B cell (primary cell): ENCODE results near the gene PHLDB3. TPM values are rescaled to one million over a fixed set of nuclear protein-coding genes. Genes with fewer than 3 reads are reported as not detected.

Experiments used
- ATAC-seq: fragments of 200-7000 bp; cut with Tn5 transposase; one replicate; pipeline ENCODE4 v1.10.0; 2021; ENCODE audit warnings: low read depth, mild to moderate bottlenecking, moderate number of reproducible peaks, moderate library complexity
- CTCF ChIA-PET: fragments of 350-600 bp; sonication (Branson Sonifier 250); formaldehyde crosslinking; loops from one replicate; lab custom pipeline; 2021; ENCODE audit warnings: antibody characterized with exemption, inconsistent platforms; lab: Charles Lee
- POLR2A ChIA-PET: fragments of 350-600 bp; sonication (Branson Sonifier 250); formaldehyde crosslinking; loops from one replicate; lab custom pipeline; 2021; ENCODE audit warnings: antibody characterized with exemption; lab: Charles Lee
- DNase-seq: peaks from one replicate; pipeline ENCODE4 v3.0.0; 2013
- H2AFZ ChIP-seq: 2 replicates; pipeline ENCODE4 v1.6.1; 2012; ENCODE audit warnings: mild to moderate bottlenecking, low read depth, low read length; ENCODE audit not compliant: insufficient read depth, poor library complexity, severe bottlenecking
- H3K27ac ChIP-seq, 2 donors: 1 replicate in 1 of 2; 2 replicates in 1 of 2; pipeline ENCODE4 v1.5.1; 2012 to 2013; ENCODE audit warnings: low read length in 2 of 2, mild to moderate bottlenecking in 2 of 2, moderate library complexity in 1 of 2
- H3K27me3 ChIP-seq, 4 experiments: fragments of 200-600 bp in 1 of 4; sonication (generic) in 1 of 4; replicated peaks in 1 of 4; 1 replicate in 2 of 4; 2 replicates in 2 of 4; pipeline versions ENCODE4 v1.6.1 to v1.7.0; 2013 to 2016; ENCODE audit warnings: low read length in 3 of 4, mild to moderate bottlenecking in 2 of 4, mixed read lengths in 1 of 4, moderate library complexity in 1 of 4; ENCODE audit not compliant: insufficient read depth in 4 of 4, control insufficient read depth in 3 of 4; ENCODE audit errors: control extremely low read depth in 1 of 4
- H3K36me3 ChIP-seq, 2 experiments: replicated peaks in 1 of 2; 1 replicate in 1 of 2; 2 replicates in 1 of 2; pipeline versions ENCODE4 v1.6.1 to v1.7.1; 2013; ENCODE audit warnings: low read length in 1 of 2; ENCODE audit not compliant: insufficient read depth in 2 of 2, control insufficient read depth in 1 of 2; ENCODE audit errors: control extremely low read depth in 1 of 2, extremely low read depth in 1 of 2
- H3K4me1 ChIP-seq, 2 donors: fragments of 200-600 bp in 1 of 2; sonication (generic) in 1 of 2; 1 replicate in 1 of 2; 2 replicates in 1 of 2; pipeline versions ENCODE4 v1.5.1 to v1.6.1; 2013 to 2017; ENCODE audit warnings: low read length in 2 of 2; ENCODE audit not compliant: control insufficient read depth in 2 of 2, insufficient read depth in 2 of 2
- H3K4me2 ChIP-seq: replicated peaks from 2 replicates; pipeline ENCODE3; 2012; ENCODE audit warnings: mild to moderate bottlenecking, low read depth, low read length; ENCODE audit not compliant: poor library complexity, severe bottlenecking
- H3K4me3 ChIP-seq, 5 experiments: fragments of 200-600 bp in 1 of 5; sonication (generic) in 1 of 5; 1 replicate in 3 of 5; 2 replicates in 2 of 5; pipeline versions ENCODE4 v1.5.1 to v1.7.0; 2011 to 2016; ENCODE audit warnings: low read length in 4 of 5, mild to moderate bottlenecking in 4 of 5, low read depth in 2 of 5, control low read depth in 1 of 5, moderate library complexity in 1 of 5; ENCODE audit not compliant: insufficient read depth in 1 of 5; ENCODE audit errors: control extremely low read depth in 1 of 5, extremely low read depth in 1 of 5
- H3K79me2 ChIP-seq: fragments of 200-600 bp; sonication (generic); one replicate; pipeline ENCODE4 v1.6.0; 2016; ENCODE audit warnings: low read length; ENCODE audit not compliant: control insufficient read depth, insufficient read depth
- H3K9ac ChIP-seq: fragments of 200-600 bp; sonication (generic); 2 replicates; pipeline ENCODE4 v1.6.1; 2017; ENCODE audit warnings: mild to moderate bottlenecking, low read length, moderate library complexity
- H3K9me3 ChIP-seq, 3 donors: one replicate each; pipeline versions ENCODE4 v1.6.1 to v1.7.1; 2013; ENCODE audit warnings: low read length in 2 of 3; ENCODE audit not compliant: control insufficient read depth in 2 of 3, insufficient read depth in 1 of 3; ENCODE audit errors: control extremely low read depth in 1 of 3
- H4K20me1 ChIP-seq: 2 replicates; pipeline ENCODE4 v1.6.0; 2012; ENCODE audit warnings: mild to moderate bottlenecking, low read length; ENCODE audit not compliant: insufficient read depth, control insufficient read depth, poor library complexity, severe bottlenecking
- H3K27ac Mint-ChIP-seq: one replicate; pipeline ENCODE4 v1.8.0; 2021; ENCODE audit warnings: mixed read lengths
- H3K27me3 Mint-ChIP-seq: one replicate; pipeline ENCODE4 v1.8.0; 2021; ENCODE audit warnings: mixed read lengths
- H3K4me1 Mint-ChIP-seq: one replicate; pipeline ENCODE4 v1.8.0; 2021; ENCODE audit warnings: mixed read lengths
- H3K4me3 Mint-ChIP-seq: one replicate; pipeline ENCODE4 v1.8.0; 2021; ENCODE audit warnings: mixed read lengths
- H3K9me3 Mint-ChIP-seq: one replicate; pipeline ENCODE4 v1.8.0; 2022; ENCODE audit warnings: mixed read lengths; ENCODE audit not compliant: insufficient read depth
- EZH2 ChIP-seq: IDR thresholded peaks from 2 replicates; pipeline ENCODE4 v1.6.1; 2012; ENCODE audit warnings: borderline replicate concordance, low read depth, mild to moderate bottlenecking, moderate library complexity, low read length; ENCODE audit not compliant: insufficient read depth, poor library complexity, severe bottlenecking
- WGBS: methylation state at CpG from one replicate; pipeline ENCODE4 v1.1.5; 2013; ENCODE audit warnings: missing lambda C conversion rate; ENCODE audit not compliant: insufficient coverage; 5-methylcytosine and 5-hydroxymethylcytosine counted together
- intact Hi-C: fragments of 100-400 bp; cut with micrococcal nuclease; formaldehyde crosslinking; loops from one replicate; pipeline ENCODE4 v1.10.0; 2022
- polyA plus RNA-seq: library from polyadenylated mRNA; depleted of rRNA; stranded (reverse); fragments of >200 nt; gene quantifications from 2 replicates; pipeline ENCODE4 v1.2.3, GENCODE V29; 2012
- total RNA-seq, 2 donors: library from RNA; stranded (reverse); fragments of 120-200 nt in 1 of 2; gene quantifications; 1 replicate in 1 of 2; 2 replicates in 1 of 2; pipeline versions ENCODE4 v1.2.3 to v1.2.4, GENCODE V29; 2013 to 2022
- TF ChIP-seq, protein P1 (sequence below): fragments of 200-600 bp; IDR thresholded peaks from one replicate; pipeline ENCODE4 v1.8.0; 2022; ENCODE audit warnings: antibody characterized with exemption, mild to moderate bottlenecking

The PHLDB3 gene
- total and polyA plus RNA-seq, 2 donors (not counting 1 experiment from before 2014, with no cell fraction given), result 10.2 to 30.7 TPM

DNA sequence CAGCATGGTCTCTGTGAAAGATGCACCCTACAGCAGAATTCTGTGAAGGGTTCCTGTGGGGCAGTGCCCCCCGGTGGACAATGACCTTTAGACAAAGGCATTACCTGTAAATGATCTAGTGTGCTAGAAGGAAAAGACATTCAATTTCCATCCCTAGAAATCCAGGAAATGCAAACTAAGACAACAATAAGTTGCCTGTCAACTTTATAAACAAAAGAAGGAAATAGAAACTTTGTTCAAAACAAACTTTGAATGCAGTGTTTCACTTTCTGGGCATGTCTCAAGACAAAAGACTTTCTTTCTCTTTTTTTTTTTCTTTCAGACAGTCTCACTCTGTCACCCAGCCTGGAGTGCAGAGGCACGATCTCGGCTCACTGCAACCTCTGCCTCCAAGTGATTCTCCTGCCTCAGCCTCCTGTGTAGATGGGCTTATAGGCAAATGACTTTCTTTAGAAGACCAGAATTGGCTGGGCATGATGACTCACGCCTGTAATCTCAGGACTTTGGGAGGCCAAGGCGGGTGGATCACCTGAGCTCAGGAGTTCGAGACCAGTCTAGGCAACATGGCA lies 74.3 kb downstream of the PHLDB3 start:
- intact Hi-C loops, result no loop called here
- Histone ChIP-seq H3K27me3 (peaks cover 0 to 2% (median 0%) of the 10 kb centered on the region in 4 experiments), H4K20me1 (no peaks in the 10 kb centered on the region), H3K79me2 (no peaks in the 10 kb centered on the region), H3K9me3 (no peaks in the 10 kb centered on the region), H3K4me2 (no peak overlapping the region), H3K27ac (peak overlapping the region in 1 of 2 donors; percentile 39), H3K36me3 (no peaks in the 10 kb centered on the region), H3K9ac (no peak overlapping the region), H3K4me3 (no peak overlapping the region), H2AFZ (no peak overlapping the region), H3K4me1 (peaks cover 8% of the 10 kb centered on the region in 2 donors)
- Mint-ChIP-seq H3K4me3 (no peak overlapping the region), H3K27me3 (no peaks in the 10 kb centered on the region), H3K4me1 (peaks cover 25% of the 10 kb centered on the region), H3K9me3 (no peaks in the 10 kb centered on the region), H3K27ac (no peak overlapping the region)
- no peak for DNase-seq
- WGBS, result 78% methylated on average over 6 of the region's 6 CpGs
- ChIA-PET POLR2A (interaction anchor here (0.7 kb wide), 1 partner anchor 239 kb away, joined by 3 read pairs; no protein-coding TSS in a partner anchor), CTCF (interaction anchor here (1.8 to 4.7 kb wide), 3 partner anchors 9 to 90 kb away, joined by 3 to 50 read pairs (median 13); no protein-coding TSS in a partner anchor)
- peak; percentile 49 for ATAC-seq
- no peak for TF ChIP-seq EZH2
- TF ChIP-seq, protein P1, sequence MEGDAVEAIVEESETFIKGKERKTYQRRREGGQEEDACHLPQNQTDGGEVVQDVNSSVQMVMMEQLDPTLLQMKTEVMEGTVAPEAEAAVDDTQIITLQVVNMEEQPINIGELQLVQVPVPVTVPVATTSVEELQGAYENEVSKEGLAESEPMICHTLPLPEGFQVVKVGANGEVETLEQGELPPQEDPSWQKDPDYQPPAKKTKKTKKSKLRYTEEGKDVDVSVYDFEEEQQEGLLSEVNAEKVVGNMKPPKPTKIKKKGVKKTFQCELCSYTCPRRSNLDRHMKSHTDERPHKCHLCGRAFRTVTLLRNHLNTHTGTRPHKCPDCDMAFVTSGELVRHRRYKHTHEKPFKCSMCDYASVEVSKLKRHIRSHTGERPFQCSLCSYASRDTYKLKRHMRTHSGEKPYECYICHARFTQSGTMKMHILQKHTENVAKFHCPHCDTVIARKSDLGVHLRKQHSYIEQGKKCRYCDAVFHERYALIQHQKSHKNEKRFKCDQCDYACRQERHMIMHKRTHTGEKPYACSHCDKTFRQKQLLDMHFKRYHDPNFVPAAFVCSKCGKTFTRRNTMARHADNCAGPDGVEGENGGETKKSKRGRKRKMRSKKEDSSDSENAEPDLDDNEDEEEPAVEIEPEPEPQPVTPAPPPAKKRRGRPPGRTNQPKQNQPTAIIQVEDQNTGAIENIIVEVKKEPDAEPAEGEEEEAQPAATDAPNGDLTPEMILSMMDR, result peak; percentile 10

GRCh38 chr19:43429395-43429794 lies 75.2 kb downstream of the PHLDB3 start:
- Histone ChIP-seq H4K20me1 (no peaks in the 10 kb centered on the region), H3K9ac (no peak overlapping the region), H3K79me2 (no peaks in the 10 kb centered on the region), H3K4me1 (peaks cover 8% of the 10 kb centered on the region in 2 donors), H3K36me3 (no peaks in the 10 kb centered on the region), H3K27ac (no peak overlapping the region), H2AFZ (no peak overlapping the region), H3K4me3 (no peak overlapping the region), H3K27me3 (peaks cover 0 to 4% (median 0%) of the 10 kb centered on the region in 4 experiments), H3K9me3 (no peaks in the 10 kb centered on the region), H3K4me2 (no peak overlapping the region)
- Mint-ChIP-seq H3K27ac (no peak overlapping the region), H3K27me3 (peaks cover 6% of the 10 kb centered on the region), H3K4me3 (no peak overlapping the region), H3K9me3 (no peaks in the 10 kb centered on the region), H3K4me1 (peaks cover 25% of the 10 kb centered on the region)
- TF ChIP-seq, protein P1, result no peak
- TF ChIP-seq EZH2, result no peak
- ATAC-seq, result no peak
- ChIA-PET CTCF (interaction anchor here (0.7 to 4.7 kb wide), 3 partner anchors 17 to 1355 kb away, joined by 5 to 50 read pairs (median 13); no protein-coding TSS in a partner anchor), POLR2A (no interaction called here)
- WGBS, result 57% methylated on average over 1 of the region's 7 CpGs
- intact Hi-C loops, result no loop called here
- no peak for DNase-seq
